ENCODE measurements around the gene SPO11.

- TF ChIP-seq CTCF (IDR thresholded peaks at IDR 0.05; ENCODE audit: insufficient read depth, low read length) (no peak), POLR2AphosphoS5 (IDR thresholded peaks at IDR 0.05; ENCODE audit: low read depth) (no peak), REST (IDR thresholded peaks at IDR 0.05; ENCODE audit: insufficient replicate concordance, low read depth) (no peak)
These were observed 20.6 kb downstream of the SPO11 start for GRCh38 chr20:57350081-57350710.

All from HL-60 (cell line).